WTC11 (cell line): ENCODE measurements around the gene ARL5B. TPM values are rescaled to one million over a fixed set of nuclear protein-coding genes. Genes with fewer than 3 reads are reported as not detected.
A peak's percentile ranks its signal among the peaks of the same experiment; 100 is the strongest.
"Not testable (repeated sequence)": the region's sequence is repeated elsewhere in the genome, so short reads cannot be mapped to it uniquely, and the experiment has no call there.

ENCODE experiments used
- ATAC-seq: fragments of 200-7000 bp; cut with Tn5 transposase; 2 replicates; pipeline ENCODE4 v1.10.0; 2021; ENCODE audit warnings: mild to moderate bottlenecking, moderate library complexity
- CTCF ChIA-PET: fragments of 300-600 bp; sonication (Branson Sonifier 250); formaldehyde crosslinking; loops from one replicate; lab custom pipeline; 2021; ENCODE audit warnings: antibody characterized with exemption; lab: Charles Lee
- POLR2A ChIA-PET: fragments of 350-600 bp; sonication (Branson Sonifier 250); formaldehyde crosslinking; loops from one replicate; lab custom pipeline; 2021; ENCODE audit warnings: antibody characterized with exemption; lab: Charles Lee
- DNase-seq: peaks from one replicate; pipeline ENCODE4 v3.0.0; 2021; ENCODE audit warnings: low spot score
- H3K27ac Mint-ChIP-seq: 2 replicates; pipeline ENCODE4 v1.8.0; 2021; ENCODE audit warnings: mixed read lengths
- H3K27me3 Mint-ChIP-seq: 2 replicates; pipeline ENCODE4 v1.8.0; 2021; ENCODE audit warnings: low read depth, mild to moderate bottlenecking, moderate library complexity, mixed read lengths
- H3K36me3 Mint-ChIP-seq: 2 replicates; pipeline ENCODE4 v1.8.0; 2021; ENCODE audit warnings: mixed read lengths
- H3K4me1 Mint-ChIP-seq: 2 replicates; pipeline ENCODE4 v1.8.0; 2022; ENCODE audit warnings: mixed read lengths
- H3K4me3 Mint-ChIP-seq: 2 replicates; pipeline ENCODE4 v1.8.0; 2021; ENCODE audit warnings: mild to moderate bottlenecking, moderate library complexity, mixed read lengths
- H3K9me3 Mint-ChIP-seq: 2 replicates; pipeline ENCODE4 v1.8.0; 2021; ENCODE audit warnings: mixed read lengths
- AR ChIP-seq: fragments of 250-450 bp; sonication (Bioruptor Pico); IDR thresholded peaks from 2 replicates; pipeline ENCODE4 v1.9.0; 2021; ENCODE audit warnings: mild to moderate bottlenecking
- ESRRA ChIP-seq: sonication (generic); formaldehyde crosslinking; IDR thresholded peaks from 2 replicates; pipeline ENCODE4 v1.8.1; 2022; ENCODE audit warnings: mild to moderate bottlenecking, missing genetic modification reagents, borderline replicate concordance
- FOXP4 ChIP-seq: sonication (generic); formaldehyde crosslinking; IDR thresholded peaks from 2 replicates; pipeline ENCODE4 v1.8.0; 2022; ENCODE audit warnings: mild to moderate bottlenecking, missing genetic modification reagents
- HMGXB4 ChIP-seq: sonication (generic); formaldehyde crosslinking; IDR thresholded peaks from 2 replicates; pipeline ENCODE4 v1.8.1; 2023; ENCODE audit warnings: mild to moderate bottlenecking, moderate library complexity, missing genetic modification reagents
- NR1H2 ChIP-seq: sonication (generic); formaldehyde crosslinking; IDR thresholded peaks from 2 replicates; pipeline ENCODE4 v1.9.0; 2021; ENCODE audit warnings: mild to moderate bottlenecking, moderate library complexity, missing genetic modification reagents
- PREB ChIP-seq: sonication (generic); formaldehyde crosslinking; IDR thresholded peaks from 2 replicates; pipeline ENCODE4 v1.8.1; 2022; ENCODE audit warnings: mild to moderate bottlenecking, missing genetic modification reagents, moderate library complexity, borderline replicate concordance
- TEAD1 ChIP-seq: sonication (generic); formaldehyde crosslinking; IDR thresholded peaks from 2 replicates; pipeline ENCODE4 v1.8.0; 2022; ENCODE audit warnings: mild to moderate bottlenecking, missing genetic modification reagents
- ZNF671 ChIP-seq: fragments of 250-450 bp; sonication (Bioruptor Pico); IDR thresholded peaks from 2 replicates; pipeline ENCODE4 v1.8.0; 2021; ENCODE audit warnings: mild to moderate bottlenecking
- total RNA-seq: library from RNA; stranded (reverse); gene quantifications from 3 replicates; pipeline ENCODE4 v1.2.3, GENCODE V29; 2021
- TF ChIP-seq, protein P1 (sequence below): sonication (generic); formaldehyde crosslinking; IDR thresholded peaks from 2 replicates; pipeline ENCODE4 v1.8.0; 2023; ENCODE audit warnings: mild to moderate bottlenecking, missing genetic modification reagents
- TF ChIP-seq, protein P2 (sequence below): fragments of 250-450 bp; sonication (Bioruptor Pico); IDR thresholded peaks from 2 replicates; pipeline ENCODE4 v1.8.0; 2021; ENCODE audit warnings: mild to moderate bottlenecking

Gene ARL5B
- total RNA-seq, 1 experiment from 2014 or later = 44.1 TPM

DNA sequence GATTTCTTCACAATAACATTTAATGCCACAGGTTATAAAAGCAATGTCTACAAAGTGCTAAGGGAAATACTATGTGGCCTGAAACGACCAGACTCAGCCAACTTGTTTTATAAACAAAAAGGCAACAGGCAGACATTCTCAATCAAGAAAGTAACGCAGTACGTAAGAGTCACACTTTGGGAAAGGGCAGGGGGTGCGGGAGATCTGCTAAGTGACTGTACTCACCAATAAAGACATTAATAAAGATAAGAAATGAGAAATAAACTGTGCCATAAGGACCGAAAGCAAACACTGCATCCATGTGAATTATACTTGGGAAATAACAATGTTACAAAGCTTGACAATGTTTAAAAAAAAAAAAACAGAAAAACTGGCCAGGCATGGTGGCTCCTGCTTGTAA, 33.3 kb upstream of the ARL5B start:
- Mint-ChIP-seq H3K4me1 (peaks cover 24% of the 10 kb centered on the region), H3K27ac (peak overlapping the region; percentile 65; the same call in 1 of the 2 replicates)
- CTCF ChIA-PET = no interaction called here

GRCh38 chr10:18627452-18628018, 31.7 kb upstream of the ARL5B start:
- ATAC-seq (peak; percentile 58), DNase-seq (peak; percentile 85)
- H3K27me3 Mint-ChIP-seq, POLR2A ChIA-PET, CTCF ChIA-PET, H3K36me3 Mint-ChIP-seq, H3K27ac Mint-ChIP-seq: not testable (repeated sequence)
- Mint-ChIP-seq H3K4me1 (peaks cover 24% of the 10 kb centered on the region), H3K4me3 (peak overlapping the region; percentile 75)
- 0 out of 2 replicates have a peak, but pooled peaks have one; percentile 21 for TF ChIP-seq FOXP4 (CRISPR knock-in tag)
- TF ChIP-seq, protein P1, sequence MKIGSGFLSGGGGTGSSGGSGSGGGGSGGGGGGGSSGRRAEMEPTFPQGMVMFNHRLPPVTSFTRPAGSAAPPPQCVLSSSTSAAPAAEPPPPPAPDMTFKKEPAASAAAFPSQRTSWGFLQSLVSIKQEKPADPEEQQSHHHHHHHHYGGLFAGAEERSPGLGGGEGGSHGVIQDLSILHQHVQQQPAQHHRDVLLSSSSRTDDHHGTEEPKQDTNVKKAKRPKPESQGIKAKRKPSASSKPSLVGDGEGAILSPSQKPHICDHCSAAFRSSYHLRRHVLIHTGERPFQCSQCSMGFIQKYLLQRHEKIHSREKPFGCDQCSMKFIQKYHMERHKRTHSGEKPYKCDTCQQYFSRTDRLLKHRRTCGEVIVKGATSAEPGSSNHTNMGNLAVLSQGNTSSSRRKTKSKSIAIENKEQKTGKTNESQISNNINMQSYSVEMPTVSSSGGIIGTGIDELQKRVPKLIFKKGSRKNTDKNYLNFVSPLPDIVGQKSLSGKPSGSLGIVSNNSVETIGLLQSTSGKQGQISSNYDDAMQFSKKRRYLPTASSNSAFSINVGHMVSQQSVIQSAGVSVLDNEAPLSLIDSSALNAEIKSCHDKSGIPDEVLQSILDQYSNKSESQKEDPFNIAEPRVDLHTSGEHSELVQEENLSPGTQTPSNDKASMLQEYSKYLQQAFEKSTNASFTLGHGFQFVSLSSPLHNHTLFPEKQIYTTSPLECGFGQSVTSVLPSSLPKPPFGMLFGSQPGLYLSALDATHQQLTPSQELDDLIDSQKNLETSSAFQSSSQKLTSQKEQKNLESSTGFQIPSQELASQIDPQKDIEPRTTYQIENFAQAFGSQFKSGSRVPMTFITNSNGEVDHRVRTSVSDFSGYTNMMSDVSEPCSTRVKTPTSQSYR (CRISPR knock-in tag) = peak; percentile 72
- TF ChIP-seq, all 79 proteins: peak for 2; not testable (repeated sequence) for 77
- not testable (repeated sequence) for H3K9me3 Mint-ChIP-seq

More for the DNA sequence above, 33.3 kb upstream of the ARL5B start:
- DNase-seq (no peak), ATAC-seq (no peak)
- Mint-ChIP-seq H3K9me3 (no peaks in the 10 kb centered on the region), H3K36me3 (peaks cover 6% of the 10 kb centered on the region; the same call in 1 of the 2 replicates), H3K4me3 (peak overlapping the region; percentile 75; the same call in 1 of the 2 replicates), H3K27me3 (no peaks in the 10 kb centered on the region)
- POLR2A ChIA-PET = no interaction called here
- TF ChIP-seq ESRRA (CRISPR knock-in tag) (no peak), AR (CRISPR knock-in tag) (no peak), NR1H2 (CRISPR knock-in tag) (no peak), ZNF671 (CRISPR knock-in tag) (no peak), TEAD1 (CRISPR knock-in tag) (no peak)

GRCh38 chr10:18632500-18632899, 26.7 kb upstream of the ARL5B start:
- ATAC-seq, H3K27me3 Mint-ChIP-seq, POLR2A ChIA-PET, DNase-seq, H3K27ac Mint-ChIP-seq, CTCF ChIA-PET, H3K4me3 Mint-ChIP-seq, H3K9me3 Mint-ChIP-seq: not testable (repeated sequence)
- peaks cover 11% of the 10 kb centered on the region for H3K4me1 Mint-ChIP-seq
- H3K36me3 Mint-ChIP-seq = peaks cover 24% of the 10 kb centered on the region

DNA sequence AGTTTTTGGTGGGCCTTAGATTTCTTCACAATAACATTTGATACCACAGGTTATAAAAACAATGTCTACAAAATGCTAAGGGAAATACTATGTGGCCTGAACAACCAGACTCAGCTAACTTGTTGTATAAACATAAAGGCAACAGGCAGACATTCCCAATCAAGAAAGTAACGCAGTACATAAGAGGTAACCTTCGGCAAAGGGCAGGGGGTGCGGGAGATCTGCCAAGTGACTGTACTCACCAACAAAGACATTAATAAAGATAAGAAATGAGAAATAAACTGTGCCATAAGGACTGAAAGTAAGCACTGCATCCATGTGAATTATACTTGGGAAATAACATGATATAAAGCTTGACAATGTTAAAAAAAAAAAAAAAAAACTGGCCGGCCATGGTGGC, 23.2 kb upstream of the ARL5B start:
- H3K4me3 Mint-ChIP-seq = no peak overlapping the region
- no peak for TF ChIP-seq HMGXB4 (CRISPR knock-in tag)
- TF ChIP-seq PREB (CRISPR knock-in tag) = no peak
- no peak for TF ChIP-seq AR (CRISPR knock-in tag)
- TF ChIP-seq, protein P2, sequence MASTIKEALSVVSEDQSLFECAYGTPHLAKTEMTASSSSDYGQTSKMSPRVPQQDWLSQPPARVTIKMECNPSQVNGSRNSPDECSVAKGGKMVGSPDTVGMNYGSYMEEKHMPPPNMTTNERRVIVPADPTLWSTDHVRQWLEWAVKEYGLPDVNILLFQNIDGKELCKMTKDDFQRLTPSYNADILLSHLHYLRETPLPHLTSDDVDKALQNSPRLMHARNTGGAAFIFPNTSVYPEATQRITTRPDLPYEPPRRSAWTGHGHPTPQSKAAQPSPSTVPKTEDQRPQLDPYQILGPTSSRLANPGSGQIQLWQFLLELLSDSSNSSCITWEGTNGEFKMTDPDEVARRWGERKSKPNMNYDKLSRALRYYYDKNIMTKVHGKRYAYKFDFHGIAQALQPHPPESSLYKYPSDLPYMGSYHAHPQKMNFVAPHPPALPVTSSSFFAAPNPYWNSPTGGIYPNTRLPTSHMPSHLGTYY (CRISPR knock-in tag) = no peak
- TF ChIP-seq, all 79 proteins: peak for 0
- Mint-ChIP-seq H3K36me3 (peaks cover 30% of the 10 kb centered on the region), H3K9me3 (peaks cover 7% of the 10 kb centered on the region; the same call in 1 of the 2 replicates), H3K27ac (no peak overlapping the region), H3K4me1 (no peaks in the 10 kb centered on the region), H3K27me3 (no peaks in the 10 kb centered on the region)
- no peak for ATAC-seq
- no peak for DNase-seq
- CTCF ChIA-PET = no interaction called here
- POLR2A ChIA-PET = no interaction called here
